NCI-H2171 treated with DMSO at 0.1 percent for 48 hours (cell line): Measurements from ENCODE around the gene VASH2.
"Not testable (repeated sequence)": the region's sequence is repeated elsewhere in the genome, so short reads cannot be mapped to it uniquely, and the experiment has no call there.

Source experiments
- DNase-seq: peaks from one replicate; lab custom pipeline; 2025; lab: John Stamatoyannopoulos, UW

VASH2 gene

GRCh38 chr1:212950243-212951125, at the start of gene VASH2:
Gene VASH2, plus strand, starts transcription at chr1:212950541. Its CDS starts 1,002 bp downstream, at chr1:212951543.
- DNase-seq = peak; percentile 90

- no peak for DNase-seq
These were observed 49.1 kb upstream of the VASH2 start for GRCh38 chr1:212901290-212901689.

DNA sequence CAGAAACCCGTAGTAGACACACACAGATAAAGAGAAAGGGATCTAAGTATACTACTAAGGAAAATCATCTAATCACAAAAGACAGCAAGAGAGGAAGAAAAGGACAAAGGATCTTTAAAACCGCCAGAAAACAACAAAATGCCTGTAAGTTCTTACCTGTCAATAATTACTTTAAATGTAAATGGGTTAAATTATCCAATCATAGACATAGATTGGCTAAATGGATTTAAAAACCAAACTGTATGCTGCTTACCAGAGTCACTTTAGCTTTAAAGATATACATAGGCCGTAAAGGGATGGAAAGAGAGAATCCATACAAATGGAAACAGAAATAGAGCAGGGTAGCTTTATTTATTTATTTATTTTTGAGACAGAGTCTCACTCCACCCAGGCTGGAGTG, 48.3 kb upstream of the VASH2 start:
- no peak for DNase-seq

- no peak for DNase-seq
These were observed 46.7 kb upstream of the VASH2 start for GRCh38 chr1:212903664-212904063.

DNA sequence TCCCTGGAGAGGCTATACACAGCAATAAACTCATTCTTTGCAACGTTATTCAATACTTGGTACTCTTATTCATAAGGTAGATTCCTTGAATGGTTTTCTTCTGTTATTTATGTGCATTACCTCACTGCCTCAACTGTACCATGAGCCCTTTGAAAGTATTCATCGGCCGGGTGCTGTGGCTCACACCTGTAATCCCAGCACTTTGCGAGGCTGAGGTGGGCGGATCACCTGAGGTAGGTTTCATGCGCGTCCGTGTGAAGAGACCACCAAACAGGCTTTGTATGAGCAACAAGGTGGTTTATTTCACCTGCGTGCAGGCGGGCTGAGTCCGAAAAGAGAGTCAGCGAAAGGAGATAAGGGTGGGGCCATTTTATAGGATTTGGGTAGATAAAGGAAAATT, 42.3 kb upstream of the VASH2 start:
- DNase-seq = not testable (repeated sequence)

GRCh38 chr1:212908971-212909370, 41.4 kb upstream of the VASH2 start:
- no peak for DNase-seq

DNA sequence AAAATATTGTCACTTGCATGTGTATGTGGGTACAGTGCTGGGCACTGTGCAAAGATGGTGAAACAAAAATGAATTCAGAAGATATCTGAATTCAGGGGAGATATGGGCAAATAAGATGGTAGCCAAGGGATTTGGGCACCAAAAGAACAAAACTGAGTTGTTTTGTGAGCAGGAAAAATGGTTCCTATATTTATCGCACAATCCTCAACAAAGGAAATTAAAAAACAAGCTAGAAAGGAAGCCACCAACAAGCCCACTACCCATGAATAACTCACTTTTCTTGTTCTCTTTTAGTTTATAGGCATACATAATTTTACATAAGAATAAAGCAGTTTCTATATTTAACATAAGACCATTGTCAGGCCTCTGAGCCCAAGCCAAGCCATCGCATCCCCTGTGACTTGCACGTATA, 40.7 kb upstream of the VASH2 start:
- DNase-seq = no peak

DNA sequence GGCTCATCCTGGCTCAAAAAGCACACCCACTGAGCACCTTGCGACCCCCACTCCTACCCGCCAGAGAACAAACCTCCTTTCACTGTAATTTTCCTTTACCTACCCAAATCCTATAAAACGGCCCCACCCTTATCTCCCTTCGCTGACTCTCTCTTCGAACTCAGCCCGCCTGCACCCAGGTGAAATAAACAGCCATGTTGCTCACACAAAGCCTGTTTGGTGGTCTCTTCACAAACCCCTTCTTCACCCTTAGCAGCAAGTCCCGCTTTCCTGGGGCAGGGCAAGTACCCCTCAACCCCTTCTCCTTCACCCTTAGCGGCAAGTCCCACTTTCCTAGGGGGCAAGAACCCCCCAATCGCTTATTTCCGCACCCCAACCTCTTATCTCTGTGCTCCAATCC, 40.1 kb upstream of the VASH2 start:
- not testable (repeated sequence) for DNase-seq

- not testable (repeated sequence) for DNase-seq
These were observed 36.7 kb upstream of the VASH2 start for GRCh38 chr1:212913638-212914037.

GRCh38 chr1:212914110-212914509, 36.2 kb upstream of the VASH2 start:
- DNase-seq = not testable (repeated sequence)

DNA sequence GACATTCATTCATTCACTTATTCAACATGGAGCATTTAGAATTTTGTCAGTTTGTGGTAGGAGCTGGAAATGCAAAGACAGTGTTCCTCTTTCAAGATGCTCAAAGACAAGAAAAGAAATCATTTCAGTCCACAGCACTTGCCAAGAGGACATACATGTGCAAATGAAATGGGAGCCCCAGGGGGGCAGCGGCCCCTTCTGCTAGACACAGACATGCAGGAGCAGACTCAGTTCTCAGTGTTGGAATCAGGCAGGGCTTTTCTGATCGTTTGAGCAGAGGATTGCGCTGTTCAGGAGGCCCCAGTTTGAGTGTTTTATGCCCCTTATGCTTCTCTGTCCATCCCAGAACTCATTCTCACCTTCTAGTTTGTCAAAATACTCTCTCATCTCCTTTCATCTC, 35.6 kb upstream of the VASH2 start:
- DNase-seq = no peak

DNA sequence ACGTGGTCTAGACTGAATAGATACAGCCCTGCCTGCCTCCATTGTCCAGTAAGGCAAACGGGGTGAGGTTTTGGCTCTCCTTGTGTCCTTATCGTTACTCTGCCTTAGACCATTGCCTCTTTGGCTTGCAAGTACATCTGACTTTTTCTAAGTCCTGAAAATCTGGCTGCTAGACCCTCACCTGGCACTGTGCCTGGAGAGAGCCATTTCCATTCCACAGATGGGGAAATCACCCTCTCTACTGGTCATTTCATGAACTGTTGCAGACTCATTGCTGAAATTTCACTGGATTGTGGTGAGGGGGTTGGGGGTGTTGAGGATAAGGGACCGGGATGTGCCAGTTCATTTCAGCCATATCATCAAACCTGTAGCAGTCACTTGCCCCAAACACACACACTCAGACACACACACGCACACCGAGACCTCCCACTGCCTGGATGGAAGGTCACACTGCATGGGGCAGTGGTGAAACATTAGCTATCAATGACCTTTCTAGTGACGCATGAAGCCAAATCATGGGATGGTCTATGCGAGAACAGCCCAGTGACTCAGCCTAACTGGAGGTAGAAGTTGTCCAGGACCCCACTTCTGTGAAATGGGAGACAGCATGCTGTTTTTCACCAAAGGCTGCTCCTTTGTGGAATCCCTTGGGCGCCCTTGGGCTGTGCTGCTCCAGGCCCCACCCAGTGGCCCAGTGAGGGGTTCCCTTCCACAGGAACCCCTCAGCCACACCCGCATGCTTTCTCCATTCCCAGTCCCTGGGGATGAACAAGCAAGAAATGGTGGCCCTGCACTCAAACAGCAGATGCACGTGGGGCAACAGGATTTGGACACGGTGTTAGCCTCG, 34.9 kb upstream of the VASH2 start:
- DNase-seq = peak; percentile 62

- peak; percentile 94 for DNase-seq
These were observed 33.7 kb upstream of the VASH2 start for GRCh38 chr1:212916481-212917133.

DNA sequence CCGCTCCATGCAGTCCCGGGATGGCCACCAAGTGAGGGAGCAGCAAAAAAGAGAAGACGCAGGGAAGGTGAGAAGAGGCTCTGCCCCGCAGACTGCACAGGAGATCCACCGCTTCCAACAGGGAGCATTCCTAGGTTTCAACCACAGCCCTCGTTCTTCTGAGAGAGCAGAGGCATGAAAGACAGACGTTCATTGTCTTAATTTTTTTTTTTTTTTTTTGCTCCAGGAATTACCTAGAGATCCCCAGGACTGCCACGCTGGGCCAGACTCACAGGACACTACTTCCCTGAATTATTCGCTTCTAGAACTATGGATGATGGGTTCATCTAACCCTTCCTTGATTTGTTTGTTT, 33.2 kb upstream of the VASH2 start:
- DNase-seq = no peak

DNA sequence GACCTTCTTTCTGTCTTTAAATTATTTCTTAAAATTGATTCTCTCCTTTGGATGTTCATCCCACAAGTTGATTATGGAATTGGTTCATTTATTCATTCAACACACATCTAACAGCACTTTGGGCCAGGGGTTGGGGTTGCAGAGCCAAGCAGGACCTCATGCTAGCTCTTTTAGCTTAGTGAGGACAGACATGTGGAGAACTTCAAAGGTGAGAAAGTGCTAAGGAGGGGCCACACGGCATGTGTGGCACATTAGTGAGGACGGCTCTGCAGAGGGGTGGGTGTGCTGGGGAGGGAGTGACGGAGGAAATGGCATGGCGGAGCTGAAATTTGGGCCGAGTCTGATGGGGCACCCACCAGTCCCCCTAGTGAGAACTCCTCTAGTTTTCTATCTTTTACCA, 32.5 kb upstream of the VASH2 start:
- no peak for DNase-seq

DNA sequence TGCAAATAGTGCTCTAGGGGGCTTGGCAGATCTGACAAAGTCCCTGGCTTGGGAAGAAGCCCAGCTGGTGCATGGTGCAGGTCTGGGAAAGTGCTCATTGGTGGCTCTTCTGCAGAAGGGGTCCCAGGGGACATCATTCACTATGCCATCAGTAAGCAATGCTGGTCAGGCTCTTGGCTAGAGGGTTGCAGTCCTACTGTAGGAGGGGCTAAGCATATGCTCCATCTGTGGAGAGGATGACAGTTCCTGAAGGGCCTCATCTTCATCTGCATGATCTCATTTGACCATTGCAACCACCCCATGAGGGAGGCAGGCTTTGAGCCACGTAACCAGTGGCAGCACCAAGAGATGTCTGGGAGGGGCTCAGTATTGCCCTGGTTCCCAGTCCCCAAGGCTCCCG, 31.5 kb upstream of the VASH2 start:
- DNase-seq = peak; percentile 34

DNA sequence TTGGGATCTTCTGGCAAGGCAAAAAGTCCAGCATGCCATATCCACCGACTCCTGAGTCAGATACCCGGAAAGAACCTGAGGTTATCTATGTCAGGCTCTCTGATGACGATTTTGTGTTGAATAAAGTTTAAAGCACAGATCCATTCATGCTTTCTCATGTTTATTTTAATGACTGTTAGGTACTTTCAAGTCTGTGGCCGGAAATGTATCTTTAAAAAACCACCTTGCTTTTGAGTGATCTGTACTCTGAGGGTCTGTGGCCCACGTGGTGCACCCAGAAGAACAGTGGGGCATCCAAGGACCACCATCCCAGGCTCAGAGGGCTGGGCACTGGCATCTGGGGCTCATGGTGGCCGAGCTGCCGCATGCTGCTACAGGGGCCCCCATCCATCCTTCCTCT, 30.1 kb upstream of the VASH2 start:
- no peak for DNase-seq

DNA sequence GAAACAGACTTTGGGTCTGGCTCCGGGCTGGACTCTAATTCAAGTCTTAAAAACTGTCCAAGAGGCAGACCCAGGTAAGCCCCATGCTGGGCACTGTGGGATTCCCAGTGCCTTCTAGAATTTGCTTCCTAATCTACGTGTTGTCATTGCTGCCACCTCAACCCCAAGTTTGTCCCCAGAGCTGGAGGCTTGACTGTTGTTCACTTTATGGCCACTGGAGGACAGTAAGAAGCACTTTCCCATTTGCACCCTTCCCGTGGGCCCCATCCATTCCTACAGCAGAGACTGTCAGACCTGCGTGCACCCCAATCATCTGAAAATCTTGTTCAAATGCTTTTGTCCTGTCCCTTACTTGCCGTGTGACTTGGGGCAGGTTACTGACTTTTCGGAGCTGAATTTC, 29.4 kb upstream of the VASH2 start:
- no peak for DNase-seq

DNA sequence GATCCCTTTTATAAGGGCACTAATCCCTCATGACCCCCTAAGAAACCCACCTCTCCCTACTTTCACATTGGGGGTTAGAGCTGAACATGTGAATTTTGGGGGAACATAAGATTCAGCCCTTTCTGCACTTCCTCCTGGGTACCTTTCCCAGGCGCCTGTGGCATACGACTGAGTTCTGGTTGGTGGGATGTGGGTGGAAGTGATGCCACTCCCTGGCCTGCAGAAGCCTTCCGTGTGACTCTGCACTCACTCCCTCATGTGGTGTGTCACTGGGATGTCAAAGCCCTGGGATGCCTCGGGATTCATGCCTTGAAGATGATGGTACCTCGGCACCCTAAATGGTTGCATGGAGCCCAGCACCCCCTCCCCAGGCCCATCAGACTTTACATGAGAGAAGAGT, 28.3 kb upstream of the VASH2 start:
- no peak for DNase-seq

- DNase-seq = no peak
These were observed 24.0 kb upstream of the VASH2 start for GRCh38 chr1:212926372-212926771.

DNA sequence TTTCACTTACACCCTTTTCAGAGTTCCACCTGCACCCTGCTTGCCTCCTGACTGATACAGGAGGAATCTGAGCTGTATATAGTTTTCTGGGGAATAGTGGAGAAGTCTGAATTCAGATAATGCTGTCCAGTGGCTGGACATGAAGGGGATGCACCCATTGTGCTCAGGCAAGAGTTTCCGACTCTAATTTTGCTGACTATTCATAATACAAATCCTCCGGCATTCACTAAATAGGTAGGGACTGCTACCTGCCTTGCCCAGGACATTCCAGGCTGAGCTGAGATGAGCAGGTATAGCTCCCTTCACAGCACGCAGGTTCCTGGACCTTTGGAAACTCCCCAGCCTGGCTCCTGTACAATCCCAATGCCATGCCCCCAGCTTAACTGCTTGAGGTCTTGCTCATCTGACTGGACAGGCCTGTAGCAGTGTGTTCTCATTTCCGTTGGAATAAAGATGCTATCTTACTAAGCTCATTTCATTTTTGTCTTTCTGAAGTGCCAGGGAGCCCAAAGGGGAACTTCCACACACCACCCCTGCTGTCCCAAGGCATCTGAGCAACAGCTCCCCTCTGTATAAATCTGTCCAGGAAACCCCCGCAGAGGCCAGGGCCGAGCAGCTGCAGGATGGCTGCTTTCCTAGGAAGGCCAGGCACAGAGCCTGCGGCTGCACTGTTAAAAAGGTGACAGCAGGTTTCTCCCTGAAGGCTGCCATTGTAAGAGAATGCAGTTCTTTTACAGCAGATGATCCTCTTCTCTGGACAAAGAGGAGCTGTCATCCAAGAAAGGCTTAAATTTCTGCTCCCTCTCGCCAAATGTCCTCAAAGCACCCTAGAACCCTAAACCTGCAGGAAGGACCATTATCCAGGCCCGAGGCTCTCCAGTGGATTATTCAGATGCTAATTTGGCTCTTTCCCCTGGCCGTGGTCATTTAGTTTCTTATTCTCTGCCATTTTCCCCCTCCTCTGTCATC, 21.7 kb upstream of the VASH2 start:
- no peak for DNase-seq
